Upper lobe of right lung (tissue), 1 donor: ENCODE measurements around the gene AK5. TPM values are rescaled to one million over a fixed set of nuclear protein-coding genes. Genes with fewer than 3 reads are reported as not detected.

Experiments
- ATAC-seq: fragments of 200-7000 bp; cut with Tn5 transposase; one replicate; pipeline ENCODE4 v1.9.1; 2020; ENCODE audit warnings: mild to moderate bottlenecking, moderate library complexity
- DNase-seq: peaks from one replicate; pipeline ENCODE4 v3.0.0-alpha.2; 2020
- H3K27ac ChIP-seq: fragments of 200-600 bp; one replicate; pipeline ENCODE4 v1.8.0; 2022
- H3K27me3 ChIP-seq: fragments of 200-600 bp; one replicate; pipeline ENCODE4 v1.8.0; 2022; ENCODE audit warnings: mild to moderate bottlenecking
- H3K36me3 ChIP-seq: fragments of 200-600 bp; one replicate; pipeline ENCODE4 v1.8.0; 2022
- H3K4me1 ChIP-seq: fragments of 200-600 bp; one replicate; pipeline ENCODE4 v1.8.0; 2022
- H3K4me3 ChIP-seq: fragments of 200-600 bp; one replicate; pipeline ENCODE4 v1.8.0; 2022; ENCODE audit warnings: mild to moderate bottlenecking
- H3K9me3 ChIP-seq: fragments of 200-600 bp; one replicate; pipeline ENCODE4 v1.8.0; 2022
- intact Hi-C: fragments of 100-400 bp; cut with DNase I; formaldehyde crosslinking; loops from one replicate; pipeline ENCODE4 v1.11.0; 2022
- total RNA-seq: library from RNA; stranded (reverse); fragmentation: NEBNext Ultra II Directional; extraction: Animal tissue kit (Norgen Biotek cat#: 25700); gene quantifications from one replicate; pipeline ENCODE4 v1.2.1, GENCODE V29; 2021
- TF ChIP-seq, protein P1 (sequence below): fragments of 200-600 bp; IDR thresholded peaks from one replicate; pipeline ENCODE4 v1.8.0; 2022; ENCODE audit warnings: antibody characterized with exemption
- donor health status: DM: no; HTN: yes; CAD: no; lungs with severe emphysema.

The AK5 gene
- total RNA-seq, 1 donor from 2014 or later = not detected

DNA sequence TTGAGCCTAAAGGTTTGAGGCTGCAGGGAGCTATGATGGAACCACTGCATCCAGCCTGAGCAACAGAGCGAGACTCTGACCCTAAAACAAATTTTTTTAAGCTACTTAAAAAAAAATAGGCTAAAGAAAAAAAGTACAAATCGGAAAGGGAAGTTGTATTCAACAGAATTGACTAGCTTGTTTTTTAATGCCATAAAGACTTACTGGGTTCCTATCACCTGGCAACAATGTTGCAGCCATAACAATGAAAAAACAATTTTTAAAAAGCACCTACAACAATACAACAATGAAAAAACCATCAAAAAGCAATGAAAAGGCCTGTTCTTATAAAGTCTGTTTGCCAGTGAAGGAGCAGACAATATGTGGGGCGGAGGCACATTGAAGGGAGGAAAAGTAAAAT is 42.5 kb upstream of the AK5 start:
- no peak overlapping the region for H3K4me3 ChIP-seq
- ATAC-seq = no peak
- no peaks in the 10 kb centered on the region for H3K27me3 ChIP-seq
- no peaks in the 10 kb centered on the region for H3K36me3 ChIP-seq
- intact Hi-C loops = no loop called here
- H3K27ac ChIP-seq = no peak overlapping the region
- H3K9me3 ChIP-seq = no peaks in the 10 kb centered on the region
- TF ChIP-seq, protein P1, sequence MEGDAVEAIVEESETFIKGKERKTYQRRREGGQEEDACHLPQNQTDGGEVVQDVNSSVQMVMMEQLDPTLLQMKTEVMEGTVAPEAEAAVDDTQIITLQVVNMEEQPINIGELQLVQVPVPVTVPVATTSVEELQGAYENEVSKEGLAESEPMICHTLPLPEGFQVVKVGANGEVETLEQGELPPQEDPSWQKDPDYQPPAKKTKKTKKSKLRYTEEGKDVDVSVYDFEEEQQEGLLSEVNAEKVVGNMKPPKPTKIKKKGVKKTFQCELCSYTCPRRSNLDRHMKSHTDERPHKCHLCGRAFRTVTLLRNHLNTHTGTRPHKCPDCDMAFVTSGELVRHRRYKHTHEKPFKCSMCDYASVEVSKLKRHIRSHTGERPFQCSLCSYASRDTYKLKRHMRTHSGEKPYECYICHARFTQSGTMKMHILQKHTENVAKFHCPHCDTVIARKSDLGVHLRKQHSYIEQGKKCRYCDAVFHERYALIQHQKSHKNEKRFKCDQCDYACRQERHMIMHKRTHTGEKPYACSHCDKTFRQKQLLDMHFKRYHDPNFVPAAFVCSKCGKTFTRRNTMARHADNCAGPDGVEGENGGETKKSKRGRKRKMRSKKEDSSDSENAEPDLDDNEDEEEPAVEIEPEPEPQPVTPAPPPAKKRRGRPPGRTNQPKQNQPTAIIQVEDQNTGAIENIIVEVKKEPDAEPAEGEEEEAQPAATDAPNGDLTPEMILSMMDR = no peak
- no peaks in the 10 kb centered on the region for H3K4me1 ChIP-seq
- no peak for DNase-seq

DNA sequence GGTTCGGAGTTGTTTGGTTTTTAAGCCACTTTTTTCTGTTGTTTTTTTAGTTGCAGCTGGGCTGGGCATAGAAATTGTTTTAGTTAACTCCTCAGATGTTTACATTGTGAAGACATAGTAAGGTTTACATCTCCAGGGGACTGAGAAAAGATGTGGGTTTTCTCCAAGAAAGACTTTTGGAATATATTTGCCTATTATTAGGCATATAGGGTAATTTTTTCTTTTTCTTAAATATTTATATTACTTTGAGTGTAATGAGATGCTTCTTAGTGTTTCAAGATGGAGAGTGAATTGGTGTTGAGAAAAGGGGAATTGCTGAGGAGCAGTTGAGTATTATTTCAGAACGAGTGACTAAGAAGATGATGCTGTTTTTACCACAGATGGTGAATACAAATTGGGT is 36.0 kb upstream of the AK5 start:
- no peaks in the 10 kb centered on the region for H3K36me3 ChIP-seq
- intact Hi-C loops = no loop called here
- ATAC-seq (no peak), DNase-seq (no peak)
- no peaks in the 10 kb centered on the region for H3K4me1 ChIP-seq
- H3K9me3 ChIP-seq = no peaks in the 10 kb centered on the region
- TF ChIP-seq, protein P1 = no peak
- no peak overlapping the region for H3K27ac ChIP-seq
- no peak overlapping the region for H3K4me3 ChIP-seq
- H3K27me3 ChIP-seq = no peaks in the 10 kb centered on the region

DNA sequence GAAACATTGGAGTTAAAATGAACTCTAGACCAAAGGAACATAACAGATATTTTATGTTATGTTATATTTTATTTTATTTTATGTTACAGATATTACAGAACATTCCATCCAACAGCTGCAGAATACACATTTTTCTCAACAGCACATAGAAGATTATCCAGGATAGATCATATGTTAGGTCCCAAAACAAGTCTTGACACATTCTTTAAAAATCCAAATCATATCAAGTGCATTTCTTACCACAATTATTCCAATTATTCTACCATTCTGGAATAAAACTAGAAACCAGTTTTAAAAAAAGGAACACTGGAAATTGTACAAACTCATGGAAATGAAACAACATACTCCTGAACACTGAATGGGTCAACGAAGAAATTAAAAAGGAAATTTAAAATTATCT is 31.7 kb upstream of the AK5 start:
- H3K27me3 ChIP-seq = no peaks in the 10 kb centered on the region
- H3K9me3 ChIP-seq = no peaks in the 10 kb centered on the region
- H3K4me1 ChIP-seq = no peaks in the 10 kb centered on the region
- no peak overlapping the region for H3K27ac ChIP-seq
- H3K36me3 ChIP-seq = no peaks in the 10 kb centered on the region
- DNase-seq = no peak
- intact Hi-C loops = no loop called here
- no peak for ATAC-seq
- TF ChIP-seq, protein P1 = no peak
- H3K4me3 ChIP-seq = no peak overlapping the region

DNA sequence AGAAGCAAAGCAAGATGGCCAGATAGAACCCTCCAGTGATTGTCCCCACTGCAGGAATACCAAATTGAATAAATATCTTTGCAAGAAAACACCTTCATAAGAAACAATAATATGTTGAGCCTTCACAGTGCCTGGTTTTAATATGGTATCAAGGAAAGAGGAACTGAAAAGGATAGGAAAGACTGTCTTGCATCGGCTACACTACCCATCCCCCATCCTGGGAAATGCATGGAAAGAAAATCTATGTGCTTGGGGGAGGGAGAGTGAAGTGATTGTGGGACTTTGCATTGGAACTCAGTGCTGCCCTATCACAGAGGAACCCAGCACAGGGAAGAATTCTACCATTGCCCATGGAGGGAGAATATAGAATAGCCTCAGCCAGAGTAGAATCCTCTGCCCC is 28.6 kb upstream of the AK5 start:
- no peak overlapping the region for H3K27ac ChIP-seq
- no peaks in the 10 kb centered on the region for H3K27me3 ChIP-seq
- H3K4me3 ChIP-seq = no peak overlapping the region
- no peaks in the 10 kb centered on the region for H3K36me3 ChIP-seq
- H3K9me3 ChIP-seq = peaks cover 4% of the 10 kb centered on the region
- intact Hi-C loops = no loop called here
- TF ChIP-seq, protein P1 = no peak
- ATAC-seq (no peak), DNase-seq (no peak)
- H3K4me1 ChIP-seq = no peaks in the 10 kb centered on the region

DNA sequence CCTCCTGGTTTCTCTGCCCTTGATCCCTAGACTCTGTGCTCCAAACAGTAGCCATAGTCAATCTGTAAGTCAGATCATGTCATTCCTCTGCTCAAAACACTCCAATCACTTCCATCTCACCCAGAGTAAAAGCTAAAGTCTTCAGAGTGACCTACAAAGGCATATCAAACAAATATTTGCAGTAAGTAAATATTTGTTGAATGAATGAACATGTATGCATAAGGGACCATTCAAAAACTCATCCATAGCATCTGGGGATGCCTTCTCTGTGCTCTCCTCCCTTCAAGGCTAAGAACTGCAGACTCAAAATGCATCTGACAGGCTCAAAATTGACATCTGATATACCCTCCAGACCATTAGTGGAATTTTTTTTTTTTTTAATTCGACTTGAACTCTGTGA is 18.1 kb upstream of the AK5 start:
- no peak overlapping the region for H3K27ac ChIP-seq
- H3K4me3 ChIP-seq = no peak overlapping the region
- TF ChIP-seq, protein P1 = no peak
- intact Hi-C loops = no loop called here
- H3K4me1 ChIP-seq = no peaks in the 10 kb centered on the region
- H3K9me3 ChIP-seq = no peaks in the 10 kb centered on the region
- ATAC-seq (no peak), DNase-seq (no peak)
- H3K27me3 ChIP-seq = no peaks in the 10 kb centered on the region
- H3K36me3 ChIP-seq = no peaks in the 10 kb centered on the region

DNA sequence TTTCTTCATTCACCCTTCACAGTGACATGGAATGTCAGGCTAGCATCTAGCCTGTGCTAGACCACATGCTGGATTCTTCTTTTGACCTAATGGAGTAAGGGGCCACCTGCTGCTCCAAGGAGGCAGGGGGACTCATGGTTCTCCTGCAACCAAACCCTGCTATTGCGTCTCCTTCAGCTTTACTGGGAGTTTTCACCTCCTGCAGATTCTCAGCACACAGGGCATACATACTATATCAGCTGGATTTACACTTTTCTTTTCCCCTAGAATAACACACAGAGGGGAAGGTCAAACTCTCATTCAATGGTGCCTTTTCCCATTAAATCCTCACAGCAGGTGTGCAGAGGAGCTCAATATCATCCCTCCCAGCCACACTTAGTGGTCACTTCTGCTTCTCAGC is 16.6 kb upstream of the AK5 start:
- no peak for ATAC-seq
- intact Hi-C loops = no loop called here
- TF ChIP-seq, protein P1 = no peak
- H3K4me3 ChIP-seq = no peak overlapping the region
- no peaks in the 10 kb centered on the region for H3K4me1 ChIP-seq
- no peaks in the 10 kb centered on the region for H3K36me3 ChIP-seq
- H3K27ac ChIP-seq = no peak overlapping the region
- no peak for DNase-seq
- H3K9me3 ChIP-seq = no peaks in the 10 kb centered on the region
- H3K27me3 ChIP-seq = no peaks in the 10 kb centered on the region
